Astrocyte of the hippocampus (primary cell): ENCODE measurements around the gene PLAAT2.
"Not testable (repeated sequence)": the region's sequence is repeated elsewhere in the genome, so short reads cannot be mapped to it uniquely, and the experiment has no call there.

Source experiments
- DNase-seq: peaks from one replicate; pipeline ENCODE4 v3.0.0; 2011; ENCODE audit warnings: low read depth, low spot score

Gene PLAAT2

DNA sequence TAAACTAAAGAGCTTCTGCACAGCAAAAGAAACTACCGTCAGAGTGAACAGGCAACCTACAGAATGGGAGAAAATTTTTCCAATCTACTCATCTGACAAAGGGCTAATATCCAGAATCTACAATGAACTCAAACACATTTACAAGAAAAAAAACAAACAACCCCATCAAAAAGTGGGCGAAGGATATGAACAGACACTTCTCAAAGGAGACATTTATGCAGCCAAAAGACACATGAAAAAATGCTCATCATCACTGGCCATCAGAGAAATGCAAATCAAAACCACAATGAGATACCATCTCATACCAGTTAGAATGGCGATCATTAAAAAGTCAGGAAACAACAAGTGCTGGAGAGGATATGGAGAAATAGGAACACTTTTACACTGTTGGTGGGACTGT, 15.7 kb upstream of the PLAAT2 start:
- DNase-seq: not testable (repeated sequence)

DNA sequence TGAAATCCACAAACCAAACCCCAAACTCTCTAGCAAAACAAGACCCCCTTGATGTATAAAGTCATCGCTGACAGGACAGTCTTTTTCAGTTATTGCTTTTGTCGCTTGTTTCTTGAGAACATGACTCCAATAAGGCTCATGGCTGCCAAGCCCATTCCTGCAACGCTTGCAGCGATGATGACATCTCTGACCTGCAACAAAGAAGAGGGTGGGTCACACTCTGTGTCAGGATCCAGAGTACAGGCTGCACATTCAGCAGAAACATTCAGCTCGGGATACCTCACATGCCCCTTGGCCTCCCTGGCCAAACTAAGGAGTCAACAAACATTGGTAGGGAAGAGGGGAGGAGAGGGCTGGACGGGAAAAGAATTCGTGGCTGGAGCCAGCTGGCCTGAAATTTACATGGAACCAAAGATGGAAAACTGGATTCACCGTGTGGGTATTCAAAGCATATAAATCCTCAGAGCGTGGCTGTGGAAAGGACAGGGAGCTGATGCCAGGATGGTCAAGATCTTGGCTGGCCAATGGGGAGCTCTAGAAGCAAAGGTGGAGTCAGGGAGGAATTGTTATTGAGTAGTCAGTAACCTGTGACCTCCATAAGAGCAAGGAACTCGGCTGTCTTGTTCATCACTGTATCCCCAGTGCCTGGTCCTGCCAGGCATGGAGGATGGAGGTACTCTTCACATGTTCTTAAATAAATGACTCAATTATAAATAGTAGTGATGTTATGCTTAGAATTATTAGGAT, 11.8 kb upstream of the PLAAT2 start:
- no peak for DNase-seq

GRCh38 chr11:63573881-63574855, 11.0 kb upstream of the PLAAT2 start:
- DNase-seq: no peak

DNA sequence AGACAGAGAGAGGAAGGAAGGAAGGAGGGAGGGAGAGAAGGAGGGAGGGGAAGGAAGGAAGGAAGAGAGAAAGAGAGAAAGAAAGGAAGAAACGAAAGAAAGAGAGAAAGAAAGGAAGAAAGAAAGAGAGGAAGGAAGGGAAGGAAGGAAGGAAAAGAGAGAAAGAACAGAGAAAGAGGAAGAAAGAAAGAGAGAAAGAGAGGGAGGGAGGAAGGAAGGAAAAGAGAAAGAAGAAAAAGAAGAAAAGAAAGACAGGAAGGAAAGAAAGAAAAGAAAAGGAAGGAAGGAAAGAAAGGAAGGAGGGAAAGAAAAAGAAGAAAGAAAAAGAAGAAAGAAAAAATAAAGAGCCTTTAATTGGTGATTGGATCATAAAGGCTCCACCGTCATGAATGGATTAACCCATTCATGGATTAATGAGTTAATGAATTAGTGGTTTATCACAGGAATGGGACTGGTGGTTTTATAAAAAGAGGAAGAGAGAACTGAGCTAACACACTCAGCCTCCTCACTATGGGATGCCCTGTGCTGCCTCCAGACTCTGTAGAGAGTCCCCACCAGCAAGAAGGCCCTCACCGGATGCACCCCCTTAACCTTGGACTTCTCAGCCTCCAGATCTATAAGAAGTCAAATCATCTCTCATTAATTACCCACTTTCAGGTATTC, 9.0 kb upstream of the PLAAT2 start:
- DNase-seq: no peak

DNA sequence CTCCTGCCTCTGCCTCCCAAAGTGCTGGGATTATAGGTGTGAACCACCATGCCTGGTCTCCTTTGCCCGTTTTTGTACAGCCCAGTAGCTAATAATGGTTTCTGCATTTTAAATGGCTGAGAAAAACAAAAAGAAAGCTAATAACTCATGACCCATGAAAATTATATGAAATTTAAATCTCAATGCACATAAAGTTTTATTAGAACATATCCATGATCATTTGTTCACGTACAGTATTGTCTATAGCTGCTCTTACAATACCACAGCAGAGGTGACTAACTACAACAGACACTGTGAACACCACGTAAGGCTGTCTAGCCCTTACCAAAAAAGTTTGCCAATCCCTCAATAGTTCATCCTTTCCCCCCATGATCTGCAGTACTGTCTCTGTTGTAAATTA, 6.4 kb upstream of the PLAAT2 start:
- DNase-seq: no peak

DNA sequence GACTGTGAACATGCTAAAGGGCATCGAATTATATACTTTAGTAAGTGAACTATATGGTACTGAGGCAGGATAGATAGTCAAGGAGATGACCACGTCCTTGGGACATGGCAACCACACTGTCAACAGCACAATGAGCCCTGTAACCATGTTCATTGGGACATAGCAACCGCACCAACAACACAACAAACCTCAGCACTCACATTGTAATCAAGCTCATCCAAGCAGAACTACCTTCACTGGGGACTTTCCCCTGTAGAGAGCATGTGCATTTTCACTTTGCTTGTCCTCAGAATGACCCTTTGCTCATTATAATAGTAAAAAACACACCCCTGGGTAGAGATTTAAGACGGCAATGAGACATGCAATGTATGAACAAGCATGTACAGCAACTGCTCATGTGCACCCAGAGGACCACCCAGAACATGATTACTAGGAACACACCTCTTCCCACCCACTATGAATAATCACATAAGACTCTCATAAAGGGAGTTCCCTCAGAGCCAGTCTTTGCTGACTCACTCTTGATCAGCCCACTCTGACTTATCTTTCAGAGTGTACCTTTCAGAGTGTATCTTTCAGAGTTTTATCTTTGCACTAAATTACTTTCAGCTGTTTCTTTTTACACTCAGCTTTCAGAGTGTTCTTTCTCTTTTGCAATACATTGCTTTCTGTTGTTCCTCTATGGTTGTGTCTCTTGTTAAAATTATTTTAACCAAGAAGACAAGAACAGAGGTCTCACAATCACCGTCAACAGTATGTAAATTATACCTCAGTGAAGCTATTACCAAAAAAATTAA, 4.1 kb upstream of the PLAAT2 start:
- DNase-seq: peak; percentile 85

DNA sequence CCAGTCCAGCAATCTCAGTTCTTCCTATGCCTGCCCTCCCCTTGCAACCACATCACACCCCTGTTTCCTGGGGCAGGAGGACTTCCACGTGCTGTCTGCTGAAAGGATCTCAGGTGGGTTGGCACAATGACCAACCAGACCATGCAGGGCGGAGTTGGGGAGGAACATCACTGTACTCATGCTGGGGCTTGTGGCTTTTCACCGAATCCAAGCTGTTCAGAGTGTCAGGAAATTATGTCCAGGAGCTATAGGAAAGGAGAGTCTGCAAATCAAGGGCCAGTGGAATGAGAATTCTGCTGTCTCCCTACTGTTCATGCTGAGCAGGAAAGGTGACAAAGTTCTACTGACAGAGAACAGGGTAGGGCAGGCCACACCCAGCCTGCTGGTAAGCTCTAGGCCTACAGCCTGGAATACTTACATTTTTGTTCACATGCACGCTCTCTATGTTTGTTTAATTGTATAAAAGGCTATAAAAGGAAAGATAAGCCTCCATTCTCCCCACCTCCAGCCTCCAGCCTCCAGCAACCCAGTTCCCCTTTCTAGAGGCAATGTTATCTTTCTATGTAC, 1.7 kb upstream of the PLAAT2 start:
- no peak for DNase-seq

DNA sequence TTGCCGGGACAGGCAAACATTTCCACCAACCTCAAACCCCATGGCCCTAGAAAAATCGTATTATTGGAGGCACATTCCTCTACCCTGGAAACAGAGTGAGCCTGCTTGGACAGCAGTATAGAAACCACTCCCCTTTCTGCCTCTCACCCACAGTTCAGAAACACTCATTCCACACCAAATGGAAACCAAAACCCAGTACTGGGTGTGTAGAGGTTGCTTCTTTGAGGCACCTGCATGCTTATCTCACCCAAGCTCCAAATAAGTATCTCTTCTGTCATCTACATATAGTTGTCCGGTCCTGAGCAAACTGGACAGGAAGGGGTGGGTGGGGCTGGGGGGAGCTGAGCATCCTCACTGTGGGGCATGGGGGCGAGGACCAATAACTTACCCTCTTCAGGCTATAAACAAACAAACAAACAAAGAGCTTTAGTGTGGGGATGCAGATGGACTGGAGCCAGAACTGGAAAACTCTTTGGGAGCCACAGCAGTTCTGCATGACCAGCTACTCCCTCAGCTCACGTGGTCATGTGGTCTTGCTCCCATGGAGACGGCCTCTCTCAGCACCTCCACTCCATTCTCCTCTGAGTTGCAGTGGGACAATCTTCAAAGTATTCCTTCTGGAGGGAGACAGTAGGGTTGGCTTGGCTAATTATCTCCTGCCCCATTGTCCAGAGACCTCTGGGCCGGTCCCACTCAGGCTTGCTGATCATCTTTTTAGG, 1.0 kb upstream of the PLAAT2 start:
- no peak for DNase-seq

- DNase-seq: peak; percentile 80
Observed at GRCh38 chr11:63560506-63561180, 2.5 kb downstream of the PLAAT2 start.

GRCh38 chr11:63558459-63559157, 4.6 kb downstream of the PLAAT2 start:
- no peak for DNase-seq

- DNase-seq: no peak
Observed at GRCh38 chr11:63557570-63557969, 5.6 kb downstream of the PLAAT2 start.

GRCh38 chr11:63556404-63557013, 6.7 kb downstream of the PLAAT2 start:
- DNase-seq: no peak

- DNase-seq: no peak
Observed at GRCh38 chr11:63554877-63555223, 8.3 kb downstream of the PLAAT2 start.

GRCh38 chr11:63553759-63554158, 9.4 kb downstream of the PLAAT2 start:
- DNase-seq: no peak

GRCh38 chr11:63552921-63553320, 10.3 kb downstream of the PLAAT2 start:
- no peak for DNase-seq

DNA sequence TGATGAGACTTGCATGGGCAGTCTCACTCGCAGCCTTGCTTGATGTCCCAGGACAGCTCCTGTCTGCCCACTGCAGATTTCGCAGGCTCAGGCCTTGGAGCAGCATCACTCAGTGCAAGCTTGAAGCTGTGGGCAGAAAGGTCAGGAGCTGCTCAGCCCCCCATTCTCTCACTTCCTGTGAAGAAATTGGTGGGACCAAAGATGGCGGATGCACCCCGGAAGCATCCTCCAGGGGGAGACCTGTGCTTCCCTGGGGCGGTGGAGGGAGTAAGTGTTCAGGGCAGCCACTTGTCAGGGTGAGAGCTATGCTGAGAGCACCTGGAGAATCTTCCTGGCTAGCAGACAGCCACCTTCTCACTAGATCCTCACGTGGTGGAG, 11.3 kb downstream of the PLAAT2 start:
- DNase-seq: no peak

DNA sequence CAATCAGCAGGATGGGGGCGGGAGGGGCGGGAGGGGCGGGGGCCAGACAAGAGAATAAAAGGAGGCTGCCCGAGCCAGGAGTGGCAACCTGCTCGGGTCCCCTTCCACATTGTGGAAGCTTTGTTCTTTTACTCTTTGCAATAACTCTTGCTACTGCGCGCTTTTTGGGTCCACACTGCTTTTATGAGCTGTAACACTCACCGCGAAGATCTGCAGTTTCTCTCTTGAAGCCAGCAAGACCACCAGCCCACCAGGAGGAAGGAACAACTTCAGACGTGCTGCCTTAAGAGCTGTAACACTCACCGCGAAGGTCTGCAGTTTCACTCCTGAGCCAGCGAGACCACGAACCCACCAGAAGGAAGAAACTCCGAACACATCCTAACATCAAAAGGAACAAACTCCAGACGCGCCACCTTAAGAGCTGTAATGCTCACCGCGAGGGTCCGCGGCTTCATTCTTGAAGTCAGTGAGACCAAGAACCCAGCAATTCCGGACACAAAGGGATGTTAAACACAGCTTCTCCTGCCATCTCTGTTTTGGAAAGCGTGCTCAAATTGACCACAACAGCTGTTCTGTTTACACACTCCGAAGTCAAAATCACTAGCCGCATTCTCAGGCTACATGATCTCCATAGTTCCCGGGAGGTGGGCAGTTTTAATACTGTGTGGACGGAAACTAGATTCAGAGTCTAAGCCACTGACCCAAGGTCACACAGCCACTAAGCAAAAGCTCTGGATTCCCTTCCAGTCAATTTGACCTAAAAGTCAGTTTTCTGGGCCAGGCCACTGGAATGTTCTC, 11.9 kb downstream of the PLAAT2 start:
- peak; percentile 44 for DNase-seq

GRCh38 chr11:63550156-63550700, 13.0 kb downstream of the PLAAT2 start:
- not testable (repeated sequence) for DNase-seq
